Stimulated activated CD8-positive, alpha-beta memory T cell treated with anti-CD3 and anti-CD28 coated beads, Interleukin-15, amount 100 ng/mL, for 4 hours (primary cell): Measurements from ENCODE around the gene TBXAS1.

Experiments
- DNase-seq, 2 donors: peaks; one replicate each; pipeline ENCODE4 v3.0.0-alpha.2; 2020; ENCODE audit warnings: low read depth in 2 of 2

Gene TBXAS1

GRCh38 chr7:139829025-139829774 lies at the start of gene TBXAS1:
Gene TBXAS1 (plus strand): TSS chr7:139829264. CDS start chr7:139829391, 127 bp downstream.
- DNase-seq: no peak

- no peak for DNase-seq
Observed at GRCh38 chr7:139782932-139783331, 46.1 kb upstream of the TBXAS1 start.

GRCh38 chr7:139783647-139784385 lies 45.2 kb upstream of the TBXAS1 start:
- no peak for DNase-seq

GRCh38 chr7:139784648-139785047 lies 44.4 kb upstream of the TBXAS1 start:
- no peak for DNase-seq

GRCh38 chr7:139791316-139791715 lies 37.7 kb upstream of the TBXAS1 start:
- DNase-seq: no peak

GRCh38 chr7:139797607-139798006 lies 31.5 kb upstream of the TBXAS1 start:
- DNase-seq: no peak

GRCh38 chr7:139798221-139798620 lies 30.8 kb upstream of the TBXAS1 start:
- no peak for DNase-seq

GRCh38 chr7:139798892-139799291 lies 30.2 kb upstream of the TBXAS1 start:
- DNase-seq: no peak

- no peak for DNase-seq
Observed at GRCh38 chr7:139799586-139799985, 29.5 kb upstream of the TBXAS1 start.

GRCh38 chr7:139804571-139804970 lies 24.5 kb upstream of the TBXAS1 start:
- no peak for DNase-seq

- DNase-seq: no peak
Observed at GRCh38 chr7:139807009-139807408, 22.1 kb upstream of the TBXAS1 start.

- DNase-seq: no peak
Observed at GRCh38 chr7:139808427-139808826, 20.6 kb upstream of the TBXAS1 start.

- no peak for DNase-seq
Observed at GRCh38 chr7:139808846-139809442, 20.1 kb upstream of the TBXAS1 start.

- DNase-seq: no peak
Observed at GRCh38 chr7:139811066-139811465, 18.0 kb upstream of the TBXAS1 start.

- DNase-seq: no peak
Observed at GRCh38 chr7:139813151-139813550, 15.9 kb upstream of the TBXAS1 start.

- no peak for DNase-seq
Observed at GRCh38 chr7:139813689-139814088, 15.4 kb upstream of the TBXAS1 start.

- no peak for DNase-seq
Observed at GRCh38 chr7:139817249-139817648, 11.8 kb upstream of the TBXAS1 start.

GRCh38 chr7:139820089-139820488 lies 9.0 kb upstream of the TBXAS1 start:
- DNase-seq: no peak

GRCh38 chr7:139821349-139822105 lies 7.5 kb upstream of the TBXAS1 start:
- no peak for DNase-seq

- DNase-seq: no peak
Observed at GRCh38 chr7:139822855-139823254, 6.2 kb upstream of the TBXAS1 start.

- DNase-seq: no peak
Observed at GRCh38 chr7:139823959-139824521, 5.0 kb upstream of the TBXAS1 start.
